ENCODE measurements around the gene F2RL1. TPM values are rescaled to one million over a fixed set of nuclear protein-coding genes. Genes with fewer than 3 reads are reported as not detected.
A peak's percentile ranks its signal among the peaks of the same experiment; 100 is the strongest.

F2RL1 gene
- total and polyA plus RNA-seq, 7 donors = 0.04 to 0.17 (median 0.08) TPM

DNA sequence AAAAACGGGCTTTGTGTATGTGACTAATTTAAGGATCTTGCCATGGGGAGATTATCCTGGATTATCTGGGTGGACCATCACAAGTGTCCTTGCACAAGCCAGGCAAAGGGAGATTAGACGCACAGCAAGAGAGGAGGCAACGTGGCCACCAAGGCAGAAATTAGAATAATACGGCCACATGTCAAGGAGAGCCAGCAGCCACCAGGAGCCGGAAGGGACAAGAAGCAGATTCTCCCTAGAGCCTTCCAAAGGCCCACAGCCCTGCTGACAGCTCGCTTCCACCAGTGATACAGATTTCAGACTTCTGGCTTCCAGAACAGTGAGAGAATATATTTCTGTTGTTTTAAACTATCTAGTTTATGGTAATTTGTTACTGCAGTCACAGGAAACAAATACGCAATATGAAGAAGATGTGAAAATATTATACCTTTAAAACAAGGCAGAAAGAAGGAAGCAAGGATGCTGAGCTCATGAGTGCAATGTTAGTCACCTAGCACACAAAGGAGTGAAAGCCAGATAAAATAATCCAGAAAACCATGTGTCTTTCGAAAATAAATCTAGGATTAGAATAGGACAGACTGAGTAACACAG is 28.7 kb upstream of the F2RL1 start:
- Histone ChIP-seq H3K27ac (peak overlapping the region; percentile 2), H3K4me1 (no peaks in the 10 kb centered on the region), H3K9me3 (no peaks in the 10 kb centered on the region), H3K4me3 (no peak overlapping the region), H3K36me3 (ENCODE audit: insufficient read depth in 1 of 2, low read depth in 1 of 2) (no peaks in the 10 kb centered on the region), H3K27me3 (ENCODE audit: insufficient read depth in 3 of 3, low read length in 2 of 3) (no peaks in the 10 kb centered on the region)
- no peak for DNase-seq
- no peak for ATAC-seq
- intact Hi-C loops (cut with DNase I) = no loop called here
- 61 to 70% (median 65%) methylated on average over 8 of the region's 8 CpGs for WGBS, 3 donors
- TF ChIP-seq, protein P1, sequence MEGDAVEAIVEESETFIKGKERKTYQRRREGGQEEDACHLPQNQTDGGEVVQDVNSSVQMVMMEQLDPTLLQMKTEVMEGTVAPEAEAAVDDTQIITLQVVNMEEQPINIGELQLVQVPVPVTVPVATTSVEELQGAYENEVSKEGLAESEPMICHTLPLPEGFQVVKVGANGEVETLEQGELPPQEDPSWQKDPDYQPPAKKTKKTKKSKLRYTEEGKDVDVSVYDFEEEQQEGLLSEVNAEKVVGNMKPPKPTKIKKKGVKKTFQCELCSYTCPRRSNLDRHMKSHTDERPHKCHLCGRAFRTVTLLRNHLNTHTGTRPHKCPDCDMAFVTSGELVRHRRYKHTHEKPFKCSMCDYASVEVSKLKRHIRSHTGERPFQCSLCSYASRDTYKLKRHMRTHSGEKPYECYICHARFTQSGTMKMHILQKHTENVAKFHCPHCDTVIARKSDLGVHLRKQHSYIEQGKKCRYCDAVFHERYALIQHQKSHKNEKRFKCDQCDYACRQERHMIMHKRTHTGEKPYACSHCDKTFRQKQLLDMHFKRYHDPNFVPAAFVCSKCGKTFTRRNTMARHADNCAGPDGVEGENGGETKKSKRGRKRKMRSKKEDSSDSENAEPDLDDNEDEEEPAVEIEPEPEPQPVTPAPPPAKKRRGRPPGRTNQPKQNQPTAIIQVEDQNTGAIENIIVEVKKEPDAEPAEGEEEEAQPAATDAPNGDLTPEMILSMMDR (IDR thresholded peaks at IDR 0.05) = no peak

- H3K4me1 ChIP-seq = no peaks in the 10 kb centered on the region
- H3K36me3 ChIP-seq (ENCODE audit: insufficient read depth in 1 of 2, low read depth in 1 of 2) = no peaks in the 10 kb centered on the region
- 12 to 17% (median 16%) methylated on average over 3 of the region's 3 CpGs for WGBS, 3 donors
- H3K27ac ChIP-seq = peak overlapping the region; percentile 58
- TF ChIP-seq, protein P1 (IDR thresholded peaks at IDR 0.05) = no peak
- H3K9me3 ChIP-seq = no peaks in the 10 kb centered on the region
- intact Hi-C loops (cut with DNase I) = no loop called here
- peak; percentile 23 to 74 (median 56) for ATAC-seq
- H3K27me3 ChIP-seq (ENCODE audit: insufficient read depth in 3 of 3, low read length in 2 of 3) = no peaks in the 10 kb centered on the region
- H3K4me3 ChIP-seq = no peak overlapping the region
- no peak for DNase-seq
Measured at GRCh38 chr5:76790632-76791290, 28.1 kb upstream of the F2RL1 start.

DNA sequence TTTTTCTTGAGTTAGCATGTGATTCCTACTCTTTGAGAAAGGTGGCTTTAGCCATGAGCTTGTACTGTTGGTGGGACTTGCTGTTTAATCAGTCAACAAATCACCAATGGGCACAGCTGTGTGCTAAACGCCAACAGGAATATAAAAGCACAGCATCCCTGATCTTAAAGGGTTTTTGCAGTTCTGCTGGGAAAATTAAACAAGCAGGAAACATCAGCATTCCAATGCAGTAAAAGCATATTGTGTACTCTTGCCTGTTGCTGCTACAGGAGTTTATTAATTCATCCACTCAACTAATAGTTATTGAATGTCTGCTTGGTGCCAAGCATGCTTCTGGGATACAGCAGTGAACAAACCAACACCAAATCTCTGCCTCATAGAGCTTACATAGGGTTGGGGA is 27.4 kb upstream of the F2RL1 start:
- no peak for DNase-seq
- intact Hi-C loops (cut with DNase I) = no loop called here
- Histone ChIP-seq H3K4me1 (no peaks in the 10 kb centered on the region), H3K36me3 (ENCODE audit: insufficient read depth in 1 of 2, low read depth in 1 of 2) (no peaks in the 10 kb centered on the region), H3K27ac (peak overlapping the region; percentile 58), H3K4me3 (no peak overlapping the region), H3K9me3 (no peaks in the 10 kb centered on the region), H3K27me3 (ENCODE audit: insufficient read depth in 3 of 3, low read length in 2 of 3) (no peaks in the 10 kb centered on the region)
- WGBS, 3 donors = 61 to 75% (median 73%) methylated on average over 1 of the region's 1 CpG
- TF ChIP-seq, protein P1 (IDR thresholded peaks at IDR 0.05) = no peak
- ATAC-seq = no peak

GRCh38 chr5:76794871-76795270 is 24.0 kb upstream of the F2RL1 start:
- DNase-seq = no peak
- Histone ChIP-seq H3K36me3 (ENCODE audit: insufficient read depth in 1 of 2, low read depth in 1 of 2) (no peaks in the 10 kb centered on the region), H3K4me1 (no peaks in the 10 kb centered on the region), H3K4me3 (no peak overlapping the region), H3K27ac (no peak overlapping the region), H3K9me3 (no peaks in the 10 kb centered on the region), H3K27me3 (ENCODE audit: insufficient read depth in 3 of 3, low read length in 2 of 3) (no peaks in the 10 kb centered on the region)
- ATAC-seq = no peak
- 74 to 76% (median 76%) methylated on average over 4 of the region's 4 CpGs for WGBS, 3 donors
- TF ChIP-seq, protein P1 (IDR thresholded peaks at IDR 0.05) = no peak
- intact Hi-C loops (cut with DNase I) = no loop called here
